NCI-H460 (cell line): Measurements from ENCODE around the gene SLC25A38. TPM values are rescaled to one million over a fixed set of nuclear protein-coding genes. Genes with fewer than 3 reads are reported as not detected.
"Not testable (repeated sequence)": the region's sequence is repeated elsewhere in the genome, so short reads cannot be mapped to it uniquely, and the experiment has no call there.

Experiments
- DNase-seq: peaks from one replicate; pipeline ENCODE4 v3.0.0-alpha.2; 2016; ENCODE audit warnings: low read depth; ENCODE audit errors: extremely low read depth
- polyA plus RNA-seq: library from polyadenylated mRNA; depleted of rRNA; stranded (reverse); fragments of >200 nt; gene quantifications from 2 replicates; pipeline ENCODE4 v1.2.3, GENCODE V29; 2014; cell fraction: nucleus; rRNA removed
- total RNA-seq: library from RNA; depleted of rRNA; stranded (reverse); fragments of >200 nt; shearing (Covaris generic); gene quantifications from 2 replicates; pipeline ENCODE4 v1.2.3, GENCODE V29; 2014; rRNA removed

Gene SLC25A38
- total RNA-seq, result 20.9 and 21.1 TPM in 2 replicates
- polyA plus RNA-seq, result 18.4 and 21.3 TPM in 2 replicates

- peak; percentile 72 for DNase-seq
Observed at GRCh38 chr3:39383045-39383880, at the start of gene SLC25A38. SLC25A38 (plus strand) TSS chr3:39383370; CDS start chr3:39383725, 355 bp downstream.

- DNase-seq, result no peak
Observed at GRCh38 chr3:39333607-39334006, 49.6 kb upstream of the SLC25A38 start.

DNA sequence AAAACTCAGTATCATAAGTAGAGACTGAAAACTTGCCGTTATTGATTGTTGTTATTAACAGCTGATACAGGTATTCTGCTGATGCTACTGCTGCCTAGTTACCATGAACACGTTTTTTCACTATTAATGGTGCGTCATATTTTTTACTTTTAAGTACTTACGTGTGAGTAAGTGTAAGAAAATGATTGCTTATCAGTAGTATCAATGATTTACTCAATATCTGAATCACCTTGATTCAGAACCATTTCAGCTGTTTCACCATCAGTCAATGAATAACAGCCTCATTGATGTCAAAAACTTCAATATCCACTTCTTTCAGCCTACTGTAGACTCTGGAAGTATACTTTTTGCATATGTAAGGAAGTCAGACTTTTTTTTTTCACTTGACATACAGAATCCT is 49.0 kb upstream of the SLC25A38 start:
- no peak for DNase-seq

GRCh38 chr3:39338201-39338600 is 45.0 kb upstream of the SLC25A38 start:
- no peak for DNase-seq

- no peak for DNase-seq
Observed at GRCh38 chr3:39339086-39339485, 44.1 kb upstream of the SLC25A38 start.

DNA sequence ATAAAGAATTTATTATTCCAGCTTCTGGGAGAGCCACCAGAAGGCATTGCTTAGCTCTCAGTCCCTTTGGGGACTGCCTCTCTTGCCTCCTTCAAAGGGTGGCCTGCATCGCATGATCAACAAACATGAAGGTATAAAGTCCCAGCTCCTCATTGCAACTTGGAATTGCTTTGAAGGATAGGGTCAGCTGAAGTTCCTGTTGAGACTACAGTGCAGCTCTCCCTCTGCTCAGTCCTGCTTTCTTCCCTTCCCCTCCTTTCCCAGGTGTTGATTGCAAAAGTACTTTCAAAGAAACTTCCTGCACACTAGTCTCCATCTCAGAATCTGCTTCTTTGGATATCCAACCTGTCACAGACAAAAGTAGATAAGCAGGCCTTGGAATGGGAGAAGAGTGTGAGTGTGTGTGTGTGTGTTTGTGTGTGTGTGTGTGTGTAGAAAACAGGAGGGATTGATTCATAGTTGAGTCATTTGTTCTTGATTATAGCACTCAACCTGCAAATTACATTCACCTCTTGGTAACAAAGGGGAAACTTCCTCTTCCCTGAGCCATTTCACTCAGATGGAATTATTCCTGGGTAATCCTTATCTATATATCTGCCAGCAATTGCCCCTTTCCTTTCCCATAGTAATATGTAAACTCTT is 40.0 kb upstream of the SLC25A38 start:
- DNase-seq, result no peak

GRCh38 chr3:39343760-39344159 is 39.4 kb upstream of the SLC25A38 start:
- no peak for DNase-seq

DNA sequence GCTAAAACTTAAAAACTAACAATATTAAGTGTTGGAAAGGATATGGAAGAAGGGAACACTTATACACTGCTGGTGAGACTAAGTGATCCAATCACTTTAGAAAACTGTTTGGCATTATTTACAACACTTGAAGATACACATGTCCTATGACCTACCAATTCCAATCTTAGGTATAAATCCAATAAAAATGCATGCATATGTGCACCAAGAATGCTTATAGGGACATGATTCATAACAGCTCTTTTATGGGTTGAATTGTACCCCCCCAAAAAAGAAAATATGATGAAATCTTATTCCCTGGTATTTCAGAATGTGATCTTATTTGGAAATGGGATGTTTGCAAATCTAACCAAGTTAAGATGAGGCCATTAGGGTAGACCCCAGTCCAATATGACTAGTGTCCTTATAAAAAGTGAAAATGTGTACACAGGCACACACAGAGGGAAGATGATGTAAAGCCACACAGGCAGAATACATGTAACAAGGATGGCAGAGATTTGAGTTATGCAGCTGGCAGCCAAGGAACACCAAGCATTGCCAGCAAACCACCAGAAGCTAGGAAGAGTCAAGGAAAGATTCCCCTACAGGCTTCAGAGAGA is 38.3 kb upstream of the SLC25A38 start:
- DNase-seq, result no peak

- no peak for DNase-seq
Observed at GRCh38 chr3:39346785-39347585, 36.2 kb upstream of the SLC25A38 start.

- DNase-seq, result no peak
Observed at GRCh38 chr3:39347586-39347876, 35.6 kb upstream of the SLC25A38 start.

- no peak for DNase-seq
Observed at GRCh38 chr3:39349080-39349479, 34.1 kb upstream of the SLC25A38 start.

DNA sequence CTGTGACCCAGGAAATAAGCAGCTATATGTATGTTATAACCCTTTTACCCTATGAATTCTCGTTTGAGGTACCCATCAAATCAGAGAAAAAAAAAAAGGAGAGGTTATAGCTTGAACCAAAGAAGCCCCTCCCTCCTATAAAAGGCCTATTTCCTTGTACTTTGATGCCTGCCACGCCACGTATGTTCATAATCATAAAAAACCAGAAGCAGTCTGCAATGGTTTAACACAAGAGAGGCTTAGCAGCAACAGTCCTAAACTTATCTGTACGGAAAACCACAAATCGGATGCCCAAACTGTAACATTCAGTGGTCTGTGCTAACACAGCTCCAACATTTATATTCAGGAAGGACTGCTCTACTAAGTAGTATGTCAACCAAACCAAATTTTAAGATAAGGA is 32.5 kb upstream of the SLC25A38 start:
- DNase-seq, result no peak

DNA sequence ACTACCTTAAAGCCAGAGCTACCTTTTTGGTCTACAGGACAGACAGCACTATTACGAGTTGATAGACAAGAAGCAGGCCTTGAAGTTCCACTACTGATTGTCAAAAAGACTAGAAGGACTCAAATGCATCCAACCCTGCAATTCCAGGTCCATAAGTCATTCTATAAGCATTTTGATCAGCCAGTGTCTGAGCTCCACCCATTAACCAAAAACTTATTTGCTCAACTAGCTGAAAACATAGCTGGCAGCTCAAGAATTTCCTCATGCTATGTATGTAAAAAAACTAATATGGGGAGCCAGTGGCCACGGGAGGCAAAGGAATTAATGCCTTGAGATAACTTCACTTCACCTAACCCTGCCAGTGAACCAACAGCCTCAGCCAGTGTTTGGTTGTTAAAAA is 32.0 kb upstream of the SLC25A38 start:
- not testable (repeated sequence) for DNase-seq

DNA sequence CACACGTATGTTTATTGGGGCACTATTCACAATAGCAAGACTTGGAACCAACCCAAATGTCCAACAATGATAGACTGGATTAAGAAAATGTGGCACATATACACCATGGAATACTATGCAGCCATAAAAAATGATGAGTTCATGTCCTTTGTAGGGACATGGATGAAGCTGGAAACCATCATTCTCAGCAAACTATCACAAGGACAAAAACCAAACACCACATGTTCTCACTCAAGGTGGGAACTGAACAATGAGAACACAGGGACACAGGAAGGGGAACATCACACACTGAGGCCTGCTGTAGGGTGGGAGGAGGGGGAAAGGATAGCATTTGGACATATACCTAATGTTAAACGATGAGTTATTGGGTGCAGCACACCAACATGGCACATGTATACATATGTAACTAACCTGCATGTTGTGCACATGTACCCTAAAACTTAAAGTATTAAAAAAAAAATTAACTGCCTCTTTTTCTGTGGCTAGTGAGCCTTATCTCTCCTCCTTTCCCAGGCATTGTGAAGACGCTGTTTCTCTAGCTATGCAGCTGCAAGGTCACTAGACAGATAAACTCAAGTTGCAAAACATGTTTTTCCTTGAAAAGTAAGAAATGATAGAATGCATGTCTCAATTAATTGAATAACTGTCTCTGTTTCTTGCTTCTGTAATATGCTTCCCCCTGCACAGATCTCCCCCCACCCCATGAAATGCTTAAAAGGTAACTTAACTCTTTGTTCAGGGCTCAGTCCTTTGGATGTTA is 29.8 kb upstream of the SLC25A38 start:
- not testable (repeated sequence) for DNase-seq

DNA sequence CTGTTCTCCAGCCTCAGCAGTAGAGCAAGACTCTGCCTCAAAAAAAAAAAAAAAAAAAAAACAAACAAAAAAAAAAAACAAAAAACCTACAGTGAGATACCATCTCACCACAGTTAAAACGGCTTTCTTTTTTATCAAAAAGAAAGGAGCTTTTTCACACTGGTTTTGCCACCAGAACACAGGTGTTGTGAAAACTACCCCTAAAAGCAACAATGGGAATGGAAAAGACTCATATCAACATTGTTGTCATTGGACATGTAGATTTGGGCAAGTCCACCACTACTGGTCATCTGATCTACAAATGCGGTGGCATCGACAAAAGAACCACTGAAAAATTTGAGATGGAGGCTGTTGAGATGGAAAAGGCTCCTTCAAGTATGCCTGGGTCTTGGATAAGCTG is 24.8 kb upstream of the SLC25A38 start:
- DNase-seq, result no peak

DNA sequence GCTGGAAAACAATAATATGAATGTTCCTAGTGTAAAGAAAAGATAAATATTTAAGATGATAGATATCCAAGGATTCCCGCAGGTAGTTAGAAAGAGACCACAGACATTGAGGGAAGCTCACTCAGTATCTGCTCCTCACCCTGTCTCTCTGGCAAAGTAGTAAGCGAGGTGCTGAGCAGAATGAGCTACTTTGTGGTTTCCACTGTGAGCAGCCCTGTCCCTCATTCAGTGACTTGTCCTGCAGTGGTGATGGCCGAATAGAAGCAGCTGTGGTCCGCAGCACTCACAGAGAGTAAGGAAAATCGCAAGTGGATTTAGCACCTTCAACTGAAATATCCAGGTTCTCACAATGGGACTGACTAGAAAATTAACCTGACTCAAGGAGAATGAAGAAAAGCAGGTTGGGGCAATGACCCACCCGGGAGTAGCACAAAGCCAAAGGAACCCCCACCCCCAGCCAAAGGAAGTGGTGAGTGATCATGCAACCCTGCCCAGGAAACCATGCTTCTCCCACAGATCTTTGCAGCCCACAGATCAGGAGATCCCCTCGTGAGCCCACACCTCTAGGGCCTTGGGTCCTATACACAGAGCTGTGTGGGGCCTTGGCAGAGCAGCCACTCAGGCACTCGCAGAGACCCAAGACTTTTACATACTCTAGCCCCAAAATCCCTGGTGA is 21.8 kb upstream of the SLC25A38 start:
- no peak for DNase-seq

- no peak for DNase-seq
Observed at GRCh38 chr3:39362192-39362591, 21.0 kb upstream of the SLC25A38 start.

GRCh38 chr3:39362812-39363211 is 20.4 kb upstream of the SLC25A38 start:
- DNase-seq, result no peak

DNA sequence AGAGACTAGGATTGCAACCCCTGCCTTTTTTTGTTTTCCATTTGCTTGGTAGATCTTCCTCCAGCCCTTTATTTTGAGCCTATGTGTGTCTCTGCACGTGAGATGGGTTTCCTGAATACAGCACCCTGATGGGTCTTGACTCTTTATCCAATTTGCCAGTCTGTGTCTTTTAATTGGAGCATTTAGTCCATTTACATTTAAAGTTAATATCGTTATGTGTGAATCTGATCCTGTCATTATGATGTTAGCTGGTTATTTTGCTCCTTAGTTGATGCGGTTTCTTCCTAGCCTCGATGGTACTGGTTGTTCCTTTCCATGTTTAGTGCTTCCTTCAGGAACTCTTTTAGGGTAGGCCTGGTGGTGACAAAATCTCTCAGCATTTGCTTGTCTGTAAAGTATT is 12.7 kb upstream of the SLC25A38 start:
- not testable (repeated sequence) for DNase-seq

DNA sequence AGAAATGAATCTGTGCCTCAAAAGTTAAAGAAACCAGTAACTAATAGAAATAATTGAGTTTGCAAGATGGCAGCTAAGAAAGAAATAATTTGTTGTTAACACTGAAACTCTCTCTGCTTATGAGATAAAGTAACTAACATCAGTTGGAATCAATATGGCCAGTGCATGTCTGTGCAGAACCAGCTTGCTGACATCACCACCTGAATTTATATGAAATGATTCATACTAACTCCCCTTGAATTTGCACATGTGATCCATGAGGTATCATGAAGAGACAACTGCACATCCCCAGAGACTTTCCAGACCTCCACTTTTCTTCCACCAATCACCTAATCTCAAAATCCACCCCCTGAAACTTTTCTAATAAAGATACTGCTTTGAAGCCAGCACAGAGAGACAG is 10.3 kb upstream of the SLC25A38 start:
- DNase-seq, result no peak
